Liver (tissue), 9 donors: Measurements from ENCODE around the gene OTOP2. TPM values are rescaled to one million over a fixed set of nuclear protein-coding genes. Genes with fewer than 3 reads are reported as not detected.

Source experiments
- DNase-seq: peaks from one replicate; pipeline ENCODE4 v3.0.0-alpha.2; 2017; ENCODE audit warnings: low spot score
- H3K27ac ChIP-seq, 2 donors: one replicate each; pipeline ENCODE4 v1.7.0; 2013; ENCODE audit warnings: inconsistent platforms in 2 of 2, low read length in 2 of 2, control low read depth in 1 of 2, low read depth in 1 of 2, mild to moderate bottlenecking in 1 of 2
- H3K27me3 ChIP-seq, 4 donors: one replicate each; pipeline versions ENCODE4 v1.6.1 to v1.7.0; 2013; ENCODE audit warnings: low read length in 3 of 4, inconsistent platforms in 1 of 4, mild to moderate bottlenecking in 1 of 4, moderate library complexity in 1 of 4; ENCODE audit not compliant: control insufficient read depth in 4 of 4, insufficient read depth in 4 of 4
- H3K36me3 ChIP-seq, 4 donors: one replicate each; pipeline versions ENCODE4 v1.6.1 to v1.7.0; 2013; ENCODE audit warnings: low read length in 3 of 4, mild to moderate bottlenecking in 3 of 4, low read depth in 1 of 4, moderate library complexity in 1 of 4; ENCODE audit not compliant: control insufficient read depth in 4 of 4, insufficient read depth in 3 of 4
- H3K4me1 ChIP-seq, 4 donors: one replicate each; pipeline versions ENCODE4 v1.6.1 to v1.7.0; 2013; ENCODE audit warnings: low read length in 3 of 4, mild to moderate bottlenecking in 3 of 4, moderate library complexity in 1 of 4; ENCODE audit not compliant: control insufficient read depth in 4 of 4, insufficient read depth in 4 of 4
- H3K4me3 ChIP-seq, 3 donors: one replicate each; pipeline versions ENCODE4 v1.6.1 to v1.7.0; 2013; ENCODE audit warnings: low read length in 3 of 3, control low read depth in 1 of 3, low read depth in 1 of 3, mild to moderate bottlenecking in 1 of 3
- H3K9ac ChIP-seq, 2 donors: one replicate each; pipeline ENCODE4 v1.7.0; 2013; ENCODE audit warnings: low read length in 2 of 2, mild to moderate bottlenecking in 2 of 2, moderate library complexity in 2 of 2, control low read depth in 1 of 2, low read depth in 1 of 2
- H3K9me3 ChIP-seq, 4 donors: one replicate each; pipeline versions ENCODE4 v1.6.1 to v1.7.0; 2013; ENCODE audit warnings: low read length in 3 of 4; ENCODE audit not compliant: control insufficient read depth in 4 of 4
- EGR1 ChIP-seq, 2 donors: IDR thresholded peaks; 2 replicates each; pipeline ENCODE4 v1.6.1; 2016 to 2018; ENCODE audit warnings: antibody characterized with exemption in 2 of 2, low read depth in 2 of 2
- FOXA1 ChIP-seq: IDR thresholded peaks from 2 replicates; pipeline ENCODE4 v1.6.1; 2016; ENCODE audit warnings: antibody characterized with exemption
- FOXA2 ChIP-seq: IDR thresholded peaks from 2 replicates; pipeline ENCODE4 v1.6.1; 2016; ENCODE audit warnings: antibody characterized with exemption
- GABPA ChIP-seq, 2 donors: IDR thresholded peaks in 1 of 2; conservative IDR thresholded peaks in 1 of 2; 2 replicates each; pipeline ENCODE4 v1.6.1; 2016; ENCODE audit warnings: antibody characterized with exemption in 2 of 2, mild to moderate bottlenecking in 1 of 2, moderate library complexity in 1 of 2
- HNF4A ChIP-seq, 2 donors: conservative IDR thresholded peaks; 2 replicates each; pipeline ENCODE4 v1.6.1; 2016; ENCODE audit warnings: antibody characterized with exemption in 2 of 2, mild to moderate bottlenecking in 2 of 2
- HNF4G ChIP-seq: IDR thresholded peaks from 2 replicates; pipeline ENCODE4 v1.6.1; 2016; ENCODE audit warnings: antibody characterized with exemption
- JUND ChIP-seq, 2 donors: IDR thresholded peaks; 2 replicates each; pipeline ENCODE4 v1.6.1; 2016; ENCODE audit warnings: antibody characterized with exemption in 2 of 2
- NR2F2 ChIP-seq: IDR thresholded peaks from 2 replicates; pipeline ENCODE4 v1.6.1; 2016; ENCODE audit warnings: antibody characterized with exemption
- RAD21 ChIP-seq, 2 donors: IDR thresholded peaks; 2 replicates each; pipeline ENCODE4 v1.6.1; 2016; ENCODE audit warnings: antibody characterized with exemption in 2 of 2, mild to moderate bottlenecking in 2 of 2
- REST ChIP-seq: IDR thresholded peaks from 2 replicates; pipeline ENCODE4 v1.6.1; 2016; ENCODE audit warnings: antibody characterized with exemption, mild to moderate bottlenecking
- RXRA ChIP-seq, 2 donors: IDR thresholded peaks; 2 replicates each; pipeline ENCODE4 v1.6.1; 2017 to 2018; ENCODE audit warnings: antibody characterized with exemption in 2 of 2, mild to moderate bottlenecking in 1 of 2
- SP1 ChIP-seq: IDR thresholded peaks from 2 replicates; pipeline ENCODE4 v1.6.1; 2018; ENCODE audit warnings: antibody characterized with exemption, mild to moderate bottlenecking
- TAF1 ChIP-seq: conservative IDR thresholded peaks from 2 replicates; pipeline ENCODE4 v1.6.1; 2016; ENCODE audit warnings: antibody characterized with exemption, mild to moderate bottlenecking
- YY1 ChIP-seq: IDR thresholded peaks from 2 replicates; pipeline ENCODE4 v1.6.1; 2016; ENCODE audit warnings: antibody characterized with exemption, mild to moderate bottlenecking
- ZBTB33 ChIP-seq: IDR thresholded peaks from 2 replicates; pipeline ENCODE4 v1.6.1; 2016; ENCODE audit warnings: antibody characterized with exemption
- WGBS: extraction: QIAGEN DNeasy Blood & Tissue Kit; methylation state at CpG from one replicate; pipeline ENCODE4 v1.1.7; 2013; 5-methylcytosine and 5-hydroxymethylcytosine counted together
- polyA plus RNA-seq, 2 donors: library from polyadenylated mRNA; stranded (reverse) in 1 of 2; unstranded in 1 of 2; fragments of 200-250 nt in 1 of 2; fragments of >200 nt in 1 of 2; fragmentation: Nextera tagmentation in 1 of 2; extraction: Ambion mirVana in 1 of 2; gene quantifications; one replicate each; pipeline versions ENCODE4 v1.2.1 to v1.2.3, GENCODE V29; 2013 to 2015
- total RNA-seq, 2 donors: library from RNA; depleted of rRNA; stranded (reverse); fragments of >200 nt; gene quantifications; one replicate each; pipeline ENCODE4 v1.2.3, GENCODE V29; 2014
- TF ChIP-seq, protein P1 (sequence below): IDR thresholded peaks from 2 replicates; pipeline ENCODE4 v1.6.1; 2016; ENCODE audit warnings: antibody characterized with exemption
- TF ChIP-seq, protein P2 (sequence below): fragments of 150-350 bp; IDR thresholded peaks from 2 replicates; pipeline ENCODE4 v1.5.1; 2017; ENCODE audit warnings: improper control_type of control experiment, low read depth, low read length; ENCODE audit not compliant: missing input control
- TF ChIP-seq, protein P3 (sequence below): IDR thresholded peaks from 2 replicates; pipeline ENCODE4 v1.6.1; 2016; ENCODE audit warnings: antibody characterized with exemption
- donor health status: healthy.
- donor health status: healthy.
- donor health status: healthy.
- donor health status: healthy.
- donor health status: healthy.

OTOP2 gene
- total and polyA plus RNA-seq, 4 donors, result not detected

- TF ChIP-seq, protein P1, sequence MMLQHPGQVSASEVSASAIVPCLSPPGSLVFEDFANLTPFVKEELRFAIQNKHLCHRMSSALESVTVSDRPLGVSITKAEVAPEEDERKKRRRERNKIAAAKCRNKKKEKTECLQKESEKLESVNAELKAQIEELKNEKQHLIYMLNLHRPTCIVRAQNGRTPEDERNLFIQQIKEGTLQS, result no peak
Observed at GRCh38 chr17:74888469-74888868, 35.6 kb upstream of the OTOP2 start (continued).

DNA sequence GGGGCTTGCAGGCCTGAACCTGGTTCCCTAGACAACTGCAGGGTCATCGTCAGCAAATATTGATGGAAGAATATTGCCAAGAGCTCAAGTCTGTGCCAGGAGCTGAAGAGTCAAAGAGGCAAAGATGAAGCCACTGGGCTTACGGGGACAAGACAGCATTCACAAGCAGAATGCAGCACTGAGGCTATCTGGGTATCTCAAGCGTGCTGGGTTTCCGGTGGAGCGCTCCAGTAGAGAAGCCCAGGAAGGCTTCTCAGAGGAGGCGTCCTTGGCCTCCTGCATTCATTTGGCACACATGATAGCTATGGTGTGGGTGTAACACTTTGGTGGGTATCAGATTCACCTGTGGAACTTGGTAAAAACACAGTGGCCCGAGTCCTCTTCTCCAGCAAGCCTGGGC, 33.5 kb upstream of the OTOP2 start:
- Histone ChIP-seq H3K36me3 (no peaks in the 10 kb centered on the region), H3K27ac (no peak overlapping the region), H3K9me3 (no peaks in the 10 kb centered on the region), H3K4me3 (no peak overlapping the region), H3K4me1 (peaks cover 0 to 16% (median 10%) of the 10 kb centered on the region in 4 donors), H3K9ac (no peak overlapping the region), H3K27me3 (no peaks in the 10 kb centered on the region)
- DNase-seq, result no peak
- 92% methylated on average over 7 of the region's 7 CpGs for WGBS
- TF ChIP-seq SP1, result no peak
- no peak for TF ChIP-seq RXRA (IDR thresholded peaks at IDR 0.05)
- TF ChIP-seq HNF4A (conservative IDR thresholded peaks at IDR 0.05), result no peak
- no peak for TF ChIP-seq TAF1
- TF ChIP-seq RAD21 (IDR thresholded peaks at IDR 0.05), result no peak
- no peak for TF ChIP-seq EGR1 (IDR thresholded peaks at IDR 0.05; ENCODE audit: low read depth in 2 of 2)
- TF ChIP-seq FOXA2, result no peak
- TF ChIP-seq, protein P2, sequence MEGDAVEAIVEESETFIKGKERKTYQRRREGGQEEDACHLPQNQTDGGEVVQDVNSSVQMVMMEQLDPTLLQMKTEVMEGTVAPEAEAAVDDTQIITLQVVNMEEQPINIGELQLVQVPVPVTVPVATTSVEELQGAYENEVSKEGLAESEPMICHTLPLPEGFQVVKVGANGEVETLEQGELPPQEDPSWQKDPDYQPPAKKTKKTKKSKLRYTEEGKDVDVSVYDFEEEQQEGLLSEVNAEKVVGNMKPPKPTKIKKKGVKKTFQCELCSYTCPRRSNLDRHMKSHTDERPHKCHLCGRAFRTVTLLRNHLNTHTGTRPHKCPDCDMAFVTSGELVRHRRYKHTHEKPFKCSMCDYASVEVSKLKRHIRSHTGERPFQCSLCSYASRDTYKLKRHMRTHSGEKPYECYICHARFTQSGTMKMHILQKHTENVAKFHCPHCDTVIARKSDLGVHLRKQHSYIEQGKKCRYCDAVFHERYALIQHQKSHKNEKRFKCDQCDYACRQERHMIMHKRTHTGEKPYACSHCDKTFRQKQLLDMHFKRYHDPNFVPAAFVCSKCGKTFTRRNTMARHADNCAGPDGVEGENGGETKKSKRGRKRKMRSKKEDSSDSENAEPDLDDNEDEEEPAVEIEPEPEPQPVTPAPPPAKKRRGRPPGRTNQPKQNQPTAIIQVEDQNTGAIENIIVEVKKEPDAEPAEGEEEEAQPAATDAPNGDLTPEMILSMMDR, result no peak
- TF ChIP-seq YY1, result no peak
- TF ChIP-seq, protein P1, result no peak
- TF ChIP-seq, protein P3, sequence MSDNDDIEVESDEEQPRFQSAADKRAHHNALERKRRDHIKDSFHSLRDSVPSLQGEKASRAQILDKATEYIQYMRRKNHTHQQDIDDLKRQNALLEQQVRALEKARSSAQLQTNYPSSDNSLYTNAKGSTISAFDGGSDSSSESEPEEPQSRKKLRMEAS, result no peak
- no peak for TF ChIP-seq REST
- TF ChIP-seq ZBTB33, result no peak
- TF ChIP-seq NR2F2, result no peak
- no peak for TF ChIP-seq HNF4G
- TF ChIP-seq GABPA (IDR thresholded peaks at IDR 0.05 in 1 of 2, conservative IDR thresholded peaks at IDR 0.05 in 1 of 2), result no peak
- TF ChIP-seq JUND (IDR thresholded peaks at IDR 0.05), result no peak
- no peak for TF ChIP-seq FOXA1
